Measurements from ENCODE around the gene CCDC92B. TPM values are rescaled to one million over a fixed set of nuclear protein-coding genes. Genes with fewer than 3 reads are reported as not detected.
"Not testable (repeated sequence)": the region's sequence is repeated elsewhere in the genome, so short reads cannot be mapped to it uniquely, and the experiment has no call there.

Gene CCDC92B
- total RNA-seq, 3 donors from 2014 or later (not counting 1 experiment from before 2014, with no cell fraction given): not detected

- H3K27me3 ChIP-seq (ENCODE audit: control insufficient read depth, insufficient read depth, low read length): no peaks in the 10 kb centered on the region
- 95% methylated on average over 41 of the region's 41 CpGs for WGBS (ENCODE audit: insufficient coverage)
- TF ChIP-seq CTCF (IDR thresholded peaks at IDR 0.05): no peak
- H3K36me3 ChIP-seq (ENCODE audit: control insufficient read depth, insufficient read depth, low read length): peaks cover 42% of the 10 kb centered on the region
- peaks cover 6 to 12% of the 10 kb centered on the region in 2 donors for H3K4me1 Mint-ChIP-seq
- intact Hi-C loops (cut with micrococcal nuclease): no loop called here
- no peak overlapping the region for H3K4me3 Mint-ChIP-seq
- no peaks in the 10 kb centered on the region for H3K36me3 Mint-ChIP-seq
- DNase-seq (no peak), ATAC-seq (no peak)
- H3K9me3 ChIP-seq (ENCODE audit: control insufficient read depth, insufficient read depth, low read length): no peaks in the 10 kb centered on the region
- no peaks in the 10 kb centered on the region for H3K9me3 Mint-ChIP-seq
- peaks cover 36% of the 10 kb centered on the region for H3K4me1 ChIP-seq (ENCODE audit: control insufficient read depth, insufficient read depth, low read length)
- no peak overlapping the region for H3K4me3 ChIP-seq (ENCODE audit: low read length)
- H3K27ac Mint-ChIP-seq: no peak overlapping the region
- H3K27me3 Mint-ChIP-seq (ENCODE audit: low read depth in 2 of 2): no peaks in the 10 kb centered on the region
- no peak overlapping the region for H3K27ac ChIP-seq (ENCODE audit: low read length)
Measured at GRCh38 chr17:2701161-2701995, 48.1 kb downstream of the CCDC92B start.

GRCh38 chr17:2700491-2701141 is 48.8 kb downstream of the CCDC92B start:
- Histone ChIP-seq H3K27me3 (ENCODE audit: control insufficient read depth, insufficient read depth, low read length) (no peaks in the 10 kb centered on the region), H3K4me1 (ENCODE audit: control insufficient read depth, insufficient read depth, low read length) (peaks cover 36% of the 10 kb centered on the region), H3K27ac (ENCODE audit: low read length) (no peak overlapping the region), H3K9me3 (ENCODE audit: control insufficient read depth, insufficient read depth, low read length) (no peaks in the 10 kb centered on the region), H3K36me3 (ENCODE audit: control insufficient read depth, insufficient read depth, low read length) (peaks cover 46% of the 10 kb centered on the region), H3K4me3 (ENCODE audit: low read length) (no peak overlapping the region)
- Mint-ChIP-seq H3K4me3 (no peak overlapping the region), H3K4me1 (peaks cover 4 to 10% of the 10 kb centered on the region in 2 donors), H3K27ac (no peak overlapping the region), H3K27me3 (ENCODE audit: low read depth in 2 of 2) (no peaks in the 10 kb centered on the region), H3K9me3 (no peaks in the 10 kb centered on the region), H3K36me3 (no peaks in the 10 kb centered on the region)
- intact Hi-C loops (cut with micrococcal nuclease): no loop called here
- ATAC-seq (no peak), DNase-seq (no peak)
- WGBS (ENCODE audit: insufficient coverage): 93% methylated on average over 27 of the region's 27 CpGs
- no peak for TF ChIP-seq CTCF (IDR thresholded peaks at IDR 0.05)

GRCh38 chr17:2700030-2700490 is 49.4 kb downstream of the CCDC92B start:
- DNase-seq (no peak), ATAC-seq (no peak)
- no peak overlapping the region for H3K4me3 Mint-ChIP-seq
- Histone ChIP-seq H3K27me3 (ENCODE audit: control insufficient read depth, insufficient read depth, low read length) (no peaks in the 10 kb centered on the region), H3K4me1 (ENCODE audit: control insufficient read depth, insufficient read depth, low read length) (peaks cover 31% of the 10 kb centered on the region), H3K36me3 (ENCODE audit: control insufficient read depth, insufficient read depth, low read length) (peaks cover 50% of the 10 kb centered on the region), H3K4me3 (ENCODE audit: low read length) (no peak overlapping the region), H3K9me3 (ENCODE audit: control insufficient read depth, insufficient read depth, low read length) (no peaks in the 10 kb centered on the region), H3K27ac (ENCODE audit: low read length) (no peak overlapping the region)
- no peaks in the 10 kb centered on the region for H3K36me3 Mint-ChIP-seq
- no peaks in the 10 kb centered on the region for H3K27me3 Mint-ChIP-seq (ENCODE audit: low read depth in 2 of 2)
- H3K9me3 Mint-ChIP-seq: no peaks in the 10 kb centered on the region
- no peak for TF ChIP-seq CTCF (IDR thresholded peaks at IDR 0.05)
- H3K27ac Mint-ChIP-seq: no peak overlapping the region
- 96% methylated on average over 20 of the region's 20 CpGs for WGBS (ENCODE audit: insufficient coverage)
- intact Hi-C loops (cut with micrococcal nuclease): no loop called here
- H3K4me1 Mint-ChIP-seq: peaks cover 0 to 7% of the 10 kb centered on the region in 2 donors

- ATAC-seq; H3K9me3 ChIP-seq (ENCODE audit: control insufficient read depth, insufficient read depth, low read length); H3K27ac Mint-ChIP-seq; H3K4me3 ChIP-seq (ENCODE audit: low read length); H3K36me3 Mint-ChIP-seq; H3K27me3 Mint-ChIP-seq (ENCODE audit: low read depth in 2 of 2); H3K4me3 Mint-ChIP-seq; H3K27ac ChIP-seq (ENCODE audit: low read length); H3K27me3 ChIP-seq (ENCODE audit: control insufficient read depth, insufficient read depth, low read length); H3K9me3 Mint-ChIP-seq; H3K4me1 Mint-ChIP-seq; intact Hi-C loops (cut with micrococcal nuclease); DNase-seq: not testable (repeated sequence)
- Histone ChIP-seq H3K4me1 (ENCODE audit: control insufficient read depth, insufficient read depth, low read length) (peaks cover 35% of the 10 kb centered on the region), H3K36me3 (ENCODE audit: control insufficient read depth, insufficient read depth, low read length) (peaks cover 54% of the 10 kb centered on the region)
- WGBS (ENCODE audit: insufficient coverage): 96% methylated on average over 16 of the region's 18 CpGs
Measured at GRCh38 chr17:2699216-2699805, 50.1 kb downstream of the CCDC92B start.

Measured in natural killer cell (primary cell).